NOMO-1 (cell line): ENCODE results near the gene OR5H1.
"Not testable (repeated sequence)": the region's sequence is repeated elsewhere in the genome, so short reads cannot be mapped to it uniquely, and the experiment has no call there.

Experiments used
- DNase-seq, 2 experiments: peaks; one replicate each; lab custom pipeline; 2025; ENCODE audit not compliant: unreplicated experiment in 2 of 2; lab: John Stamatoyannopoulos, UW

Gene OR5H1

GRCh38 chr3:98130421-98130820, at the start of gene OR5H1:
Gene OR5H1, plus strand, starts transcription at chr3:98130721. Its CDS starts 1,977 bp downstream, at chr3:98132698.
- no peak for DNase-seq

- DNase-seq: no peak
These were observed 43.6 kb upstream of the OR5H1 start, which contains the start of gene OR5AC2 for GRCh38 chr3:98086873-98087272. Gene OR5AC2, plus strand, starts transcription at chr3:98087173. Its CDS starts 0 bp downstream, at chr3:98087173.

- no peak for DNase-seq
These were observed 34.6 kb upstream of the OR5H1 start for GRCh38 chr3:98095882-98096281.

- no peak for DNase-seq
These were observed 30.7 kb upstream of the OR5H1 start for GRCh38 chr3:98099848-98100247.

GRCh38 chr3:98108162-98108561, 22.4 kb upstream of the OR5H1 start:
- DNase-seq: no peak

GRCh38 chr3:98109807-98110549, 20.5 kb upstream of the OR5H1 start:
- no peak for DNase-seq

GRCh38 chr3:98110550-98110908, 20.0 kb upstream of the OR5H1 start:
- no peak for DNase-seq

GRCh38 chr3:98114264-98114663, 16.3 kb upstream of the OR5H1 start:
- no peak for DNase-seq

- no peak for DNase-seq
These were observed 14.8 kb upstream of the OR5H1 start for GRCh38 chr3:98115717-98116116.

GRCh38 chr3:98136631-98137030, 6.1 kb downstream of the OR5H1 start:
- no peak for DNase-seq

GRCh38 chr3:98137826-98138557, 7.5 kb downstream of the OR5H1 start:
- DNase-seq: not testable (repeated sequence)

- no peak for DNase-seq
These were observed 10.0 kb downstream of the OR5H1 start for GRCh38 chr3:98140531-98140930.

- DNase-seq: no peak
These were observed 16.7 kb downstream of the OR5H1 start, which contains the start of gene OR5H14 for GRCh38 chr3:98147179-98147578. Gene OR5H14, plus strand, starts transcription at chr3:98147479. Its CDS starts 1,907 bp downstream, at chr3:98149386.

- DNase-seq: no peak
These were observed 18.2 kb downstream of the OR5H1 start for GRCh38 chr3:98148751-98149150.

- DNase-seq: not testable (repeated sequence)
These were observed 18.9 kb downstream of the OR5H1 start for GRCh38 chr3:98149456-98149855.

GRCh38 chr3:98151241-98151640, 20.7 kb downstream of the OR5H1 start:
- no peak for DNase-seq

- DNase-seq: no peak
These were observed 35.9 kb downstream of the OR5H1 start, which contains the start of gene OR5H15 for GRCh38 chr3:98166396-98166795. Gene OR5H15, plus strand, starts transcription at chr3:98166696. Its CDS starts 2,004 bp downstream, at chr3:98168700.

- peak; percentile 50 to 55 for DNase-seq
These were observed 40.5 kb downstream of the OR5H1 start for GRCh38 chr3:98171071-98171470.

GRCh38 chr3:98172621-98173020, 42.1 kb downstream of the OR5H1 start:
- DNase-seq: no peak

- DNase-seq: peak; percentile 55 to 90
These were observed 49.9 kb downstream of the OR5H1 start for GRCh38 chr3:98180319-98180890.

- DNase-seq: no peak
These were observed 51.7 kb downstream of the OR5H1 start for GRCh38 chr3:98182196-98182595.
